GM13976 (cell line): ENCODE results near the gene FRYL.

Experiments
- DNase-seq: peaks from one replicate; pipeline ENCODE4 v3.0.0; 2012; ENCODE audit warnings: low spot score
- CTCF ChIP-seq: IDR thresholded peaks from 2 replicates; pipeline ENCODE4 v1.5.1; 2012; ENCODE audit warnings: borderline replicate concordance, mild to moderate bottlenecking; ENCODE audit not compliant: insufficient read depth; ENCODE audit errors: extremely low read depth, missing control alignments, control extremely low read depth
- in situ Hi-C: fragments of 300-500 bp; cut with MboI; formaldehyde crosslinking; loops from one replicate; pipeline ENCODE4 v1.12.0; 2022; ENCODE audit warnings: low sequenced_read_pairs, mixed read lengths, inconsistent platforms; ENCODE audit not compliant: unreplicated experiment

The FRYL gene

GRCh38 chr4:48636911-48637310, 143.2 kb downstream of the FRYL start:
- no peak for TF ChIP-seq CTCF
- no peak for DNase-seq
- in situ Hi-C loops: no loop called here

GRCh38 chr4:48635980-48636379, 144.1 kb downstream of the FRYL start:
- in situ Hi-C loops: no loop called here
- no peak for TF ChIP-seq CTCF
- no peak for DNase-seq

- in situ Hi-C loops: no loop called here
- DNase-seq: no peak
- no peak for TF ChIP-seq CTCF
These were observed 144.8 kb downstream of the FRYL start for GRCh38 chr4:48635310-48635709.

- TF ChIP-seq CTCF: no peak
- DNase-seq: no peak
- in situ Hi-C loops: no loop called here
These were observed 145.3 kb downstream of the FRYL start for GRCh38 chr4:48634688-48635308.

GRCh38 chr4:48633657-48634056, 146.4 kb downstream of the FRYL start:
- TF ChIP-seq CTCF: no peak
- DNase-seq: no peak
- in situ Hi-C loops: no loop called here

GRCh38 chr4:48629458-48629857, 150.6 kb downstream of the FRYL start:
- in situ Hi-C loops: no loop called here
- TF ChIP-seq CTCF: no peak
- no peak for DNase-seq
